Fibroblast of lung (primary cell): ENCODE results near the gene NSFL1C.

Experiments
- EZH2 ChIP-seq: IDR thresholded peaks from 2 replicates; pipeline ENCODE4 v1.5.1; 2012; ENCODE audit warnings: low read length, control low read depth, mild to moderate bottlenecking; ENCODE audit errors: missing control alignments
- TF ChIP-seq, protein P1 (sequence below), 2 donors: IDR thresholded peaks in 1 of 2; conservative IDR thresholded peaks in 1 of 2; 1 replicate in 1 of 2; 2 replicates in 1 of 2; pipeline ENCODE4 v1.5.1; 2011 to 2012; ENCODE audit warnings: low read length in 2 of 2, control low read depth in 1 of 2, inconsistent platforms in 1 of 2, low read depth in 1 of 2, mild to moderate bottlenecking in 1 of 2

DNA sequence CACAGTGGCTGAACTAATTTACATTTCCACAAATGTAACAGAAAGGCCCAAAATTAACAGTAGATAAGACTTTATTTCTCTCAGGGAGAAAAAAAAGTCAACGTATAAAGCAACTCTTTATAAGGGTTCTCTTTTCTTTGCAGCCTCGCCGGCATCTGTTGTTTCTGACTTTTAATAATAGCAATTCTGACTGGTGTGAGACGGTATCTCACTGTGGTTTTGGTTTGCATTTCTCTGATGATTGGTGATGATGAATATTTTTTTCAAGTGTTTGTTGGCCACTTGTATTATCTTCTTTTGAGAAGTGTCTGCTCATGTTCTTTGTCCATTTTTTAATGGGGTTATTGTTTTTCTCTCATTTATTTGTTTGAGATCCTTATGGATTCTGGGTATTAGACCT, 46.6 kb downstream of the NSFL1C start:
- TF ChIP-seq, protein P1, sequence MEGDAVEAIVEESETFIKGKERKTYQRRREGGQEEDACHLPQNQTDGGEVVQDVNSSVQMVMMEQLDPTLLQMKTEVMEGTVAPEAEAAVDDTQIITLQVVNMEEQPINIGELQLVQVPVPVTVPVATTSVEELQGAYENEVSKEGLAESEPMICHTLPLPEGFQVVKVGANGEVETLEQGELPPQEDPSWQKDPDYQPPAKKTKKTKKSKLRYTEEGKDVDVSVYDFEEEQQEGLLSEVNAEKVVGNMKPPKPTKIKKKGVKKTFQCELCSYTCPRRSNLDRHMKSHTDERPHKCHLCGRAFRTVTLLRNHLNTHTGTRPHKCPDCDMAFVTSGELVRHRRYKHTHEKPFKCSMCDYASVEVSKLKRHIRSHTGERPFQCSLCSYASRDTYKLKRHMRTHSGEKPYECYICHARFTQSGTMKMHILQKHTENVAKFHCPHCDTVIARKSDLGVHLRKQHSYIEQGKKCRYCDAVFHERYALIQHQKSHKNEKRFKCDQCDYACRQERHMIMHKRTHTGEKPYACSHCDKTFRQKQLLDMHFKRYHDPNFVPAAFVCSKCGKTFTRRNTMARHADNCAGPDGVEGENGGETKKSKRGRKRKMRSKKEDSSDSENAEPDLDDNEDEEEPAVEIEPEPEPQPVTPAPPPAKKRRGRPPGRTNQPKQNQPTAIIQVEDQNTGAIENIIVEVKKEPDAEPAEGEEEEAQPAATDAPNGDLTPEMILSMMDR (conservative IDR thresholded peaks at IDR 0.05 in 1 of 2, IDR thresholded peaks at IDR 0.05 in 1 of 2; ENCODE audit: low read depth in 1 of 2, low read length in 2 of 2), result no peak
- no peak for TF ChIP-seq EZH2
